ENCODE results near the gene KRT72. TPM values are rescaled to one million over a fixed set of nuclear protein-coding genes. Genes with fewer than 3 reads are reported as not detected.

The KRT72 gene
- total RNA-seq, 1 experiment from 2014 or later = 0.17 TPM

DNA sequence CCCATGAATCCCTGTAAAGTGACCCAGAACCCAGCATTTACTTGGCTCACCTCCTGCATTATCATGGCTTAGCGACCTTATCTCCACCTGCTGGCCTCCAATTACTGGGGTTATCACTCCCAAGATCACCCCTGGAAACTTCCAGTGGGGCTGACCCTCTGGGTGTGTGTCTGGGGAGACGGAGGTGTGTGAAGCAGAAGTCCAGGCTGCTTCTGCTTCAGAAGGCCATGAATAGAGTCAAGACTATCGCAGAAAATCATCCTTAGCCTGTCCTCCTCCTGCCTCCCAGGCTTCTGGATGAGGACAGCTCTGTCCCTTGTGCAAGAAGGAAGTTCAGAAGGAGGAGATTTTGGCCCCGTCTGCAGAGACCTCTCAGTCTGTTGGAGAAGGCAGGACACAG, 408 bp upstream of the KRT72 start:
- peaks cover 0 to 21% of the 10 kb centered on the region in 2 experiments; a peak in 3 of 4 replicates for H3K4me1 ChIP-seq (ENCODE audit: control insufficient read depth in 1 of 2, insufficient read depth in 2 of 2, low read length in 2 of 2)
- H3K9me3 ChIP-seq (ENCODE audit: control insufficient read depth in 1 of 2, insufficient read depth in 1 of 2, low read depth in 1 of 2, low read length in 2 of 2) = no peaks in the 10 kb centered on the region
- TF ChIP-seq EGR1 (IDR thresholded peaks at IDR 0.05; ENCODE audit: low read depth) (no peak), ZNF274 (IDR thresholded peaks at IDR 0.05; ENCODE audit: low read depth, low read length) (no peak), POLR2AphosphoS5 (IDR thresholded peaks at IDR 0.05; ENCODE audit: low read depth, low read length) (no peak), JUND (IDR thresholded peaks at IDR 0.05) (no peak), EZH2 (IDR thresholded peaks at IDR 0.05) (no peak), SP1 (IDR thresholded peaks at IDR 0.05; ENCODE audit: low read depth) (no peak), ELF1 (IDR thresholded peaks at IDR 0.05; ENCODE audit: borderline replicate concordance, low read depth) (no peak), CEBPB (IDR thresholded peaks at IDR 0.05; ENCODE audit: low read depth) (no peak), SIN3A (IDR thresholded peaks at IDR 0.05; ENCODE audit: low read depth) (no peak)
- TF ChIP-seq, protein P1, sequence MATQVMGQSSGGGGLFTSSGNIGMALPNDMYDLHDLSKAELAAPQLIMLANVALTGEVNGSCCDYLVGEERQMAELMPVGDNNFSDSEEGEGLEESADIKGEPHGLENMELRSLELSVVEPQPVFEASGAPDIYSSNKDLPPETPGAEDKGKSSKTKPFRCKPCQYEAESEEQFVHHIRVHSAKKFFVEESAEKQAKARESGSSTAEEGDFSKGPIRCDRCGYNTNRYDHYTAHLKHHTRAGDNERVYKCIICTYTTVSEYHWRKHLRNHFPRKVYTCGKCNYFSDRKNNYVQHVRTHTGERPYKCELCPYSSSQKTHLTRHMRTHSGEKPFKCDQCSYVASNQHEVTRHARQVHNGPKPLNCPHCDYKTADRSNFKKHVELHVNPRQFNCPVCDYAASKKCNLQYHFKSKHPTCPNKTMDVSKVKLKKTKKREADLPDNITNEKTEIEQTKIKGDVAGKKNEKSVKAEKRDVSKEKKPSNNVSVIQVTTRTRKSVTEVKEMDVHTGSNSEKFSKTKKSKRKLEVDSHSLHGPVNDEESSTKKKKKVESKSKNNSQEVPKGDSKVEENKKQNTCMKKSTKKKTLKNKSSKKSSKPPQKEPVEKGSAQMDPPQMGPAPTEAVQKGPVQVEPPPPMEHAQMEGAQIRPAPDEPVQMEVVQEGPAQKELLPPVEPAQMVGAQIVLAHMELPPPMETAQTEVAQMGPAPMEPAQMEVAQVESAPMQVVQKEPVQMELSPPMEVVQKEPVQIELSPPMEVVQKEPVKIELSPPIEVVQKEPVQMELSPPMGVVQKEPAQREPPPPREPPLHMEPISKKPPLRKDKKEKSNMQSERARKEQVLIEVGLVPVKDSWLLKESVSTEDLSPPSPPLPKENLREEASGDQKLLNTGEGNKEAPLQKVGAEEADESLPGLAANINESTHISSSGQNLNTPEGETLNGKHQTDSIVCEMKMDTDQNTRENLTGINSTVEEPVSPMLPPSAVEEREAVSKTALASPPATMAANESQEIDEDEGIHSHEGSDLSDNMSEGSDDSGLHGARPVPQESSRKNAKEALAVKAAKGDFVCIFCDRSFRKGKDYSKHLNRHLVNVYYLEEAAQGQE (IDR thresholded peaks at IDR 0.05; ENCODE audit: low read depth) = no peak
- H3K36me3 ChIP-seq (ENCODE audit: control insufficient read depth in 1 of 2, insufficient read depth in 2 of 2, low read length in 2 of 2) = no peaks in the 10 kb centered on the region
- ChIA-PET POLR2A (no interaction called here), CTCF (no interaction called here), RAD21 (ENCODE audit: low non-redundant PET in 1 of 2, low total read pairs in 2 of 2, uncharacterized antibody in 2 of 2, unreplicated experiment in 2 of 2) (no interaction called here)
- no peaks in the 10 kb centered on the region for H3K9me2 ChIP-seq (ENCODE audit: insufficient read depth)
- no peak overlapping the region for H3K4me3 ChIP-seq (replicated peaks in 1 of 2; ENCODE audit: low read depth in 1 of 2, low read length in 2 of 2)
- H3K4me2 ChIP-seq (ENCODE audit: low read length) = no peak overlapping the region
- H3K27ac ChIP-seq (ENCODE audit: low read depth, low read length) = no peak overlapping the region
- H4K20me1 ChIP-seq (ENCODE audit: insufficient read depth) = no peaks in the 10 kb centered on the region
- no peak overlapping the region for H2AFZ ChIP-seq (ENCODE audit: low read depth, low read length, poor library complexity, severe bottlenecking)
- H3K79me2 ChIP-seq (ENCODE audit: insufficient read depth, low read length) = no peaks in the 10 kb centered on the region
- H3K27me3 ChIP-seq (ENCODE audit: insufficient read depth, low read length) = no peaks in the 10 kb centered on the region; the same call in 1 of the 2 replicates
- no TSS peak for BruUV-seq (replicated peaks)
- intact Hi-C loops (cut with micrococcal nuclease) = no loop called here
- H3K9ac ChIP-seq (ENCODE audit: low read length) = no peak overlapping the region
- DNase-seq (ENCODE audit: low read depth, low spot score) = no peak
- no peak for ATAC-seq

All from HCT116 (cell line).